ENCODE results near the gene CELA2A.
"Not testable (repeated sequence)": the region's sequence is repeated elsewhere in the genome, so short reads cannot be mapped to it uniquely, and the experiment has no call there.

Gene CELA2A

DNA sequence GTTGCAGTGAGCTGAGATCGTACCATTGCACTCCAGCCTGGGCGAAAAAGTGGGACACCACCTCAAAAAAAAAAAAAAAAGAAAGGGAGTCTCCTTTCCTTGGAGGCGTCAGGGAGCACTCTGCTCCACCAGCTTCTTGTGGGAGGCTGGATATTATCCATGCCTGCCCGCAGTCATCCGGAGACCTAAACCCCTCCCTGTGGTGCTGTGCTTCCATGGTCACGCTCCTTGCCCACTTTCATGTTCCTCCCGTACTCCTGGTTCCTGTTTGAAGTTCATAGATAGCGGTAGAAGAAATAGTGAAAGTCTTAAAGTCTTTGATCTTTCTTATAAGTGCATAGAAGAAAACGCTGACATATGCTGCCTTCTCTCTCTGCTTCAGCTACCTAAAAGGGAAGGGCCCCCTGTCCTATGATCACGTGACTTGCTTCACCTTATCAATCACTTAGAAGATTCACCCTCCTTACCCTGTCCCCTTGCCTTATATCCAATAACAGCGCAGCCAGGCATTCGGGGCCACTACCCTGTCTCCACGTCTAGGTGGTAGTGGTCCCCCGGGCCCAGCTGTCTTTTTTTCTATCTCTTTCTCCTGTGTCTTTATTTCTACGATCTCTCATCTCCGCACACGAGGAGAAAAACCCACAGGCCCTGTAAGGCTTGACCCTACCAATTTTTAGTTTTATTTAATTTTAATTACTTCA lies 64.8 kb downstream of the CELA2A start:
- DNase-seq (ENCODE audit: extremely low spot score, insufficient read length, low read depth); FAIRE-seq: not testable (repeated sequence)
